BLaER1 (cell line): ENCODE results near the gene QSER1.

ENCODE experiments used
- H3K27ac ChIP-seq: shearing (Covaris generic); formaldehyde crosslinking; 2 replicates; pipeline ENCODE4 v1.8.1; 2022
- H3K27me3 ChIP-seq: shearing (Covaris generic); formaldehyde crosslinking; 2 replicates; pipeline ENCODE4 v1.8.1; 2022
- H3K36me3 ChIP-seq: shearing (Covaris generic); formaldehyde crosslinking; 2 replicates; pipeline ENCODE4 v1.8.1; 2022
- H3K4me1 ChIP-seq: shearing (Covaris generic); formaldehyde crosslinking; 2 replicates; pipeline ENCODE4 v1.8.1; 2022
- H3K4me2 ChIP-seq: shearing (Covaris generic); formaldehyde crosslinking; 2 replicates; pipeline ENCODE4 v1.8.1; 2022
- H3K4me3 ChIP-seq: shearing (Covaris generic); formaldehyde crosslinking; 2 replicates; pipeline ENCODE4 v1.8.1; 2022
- H3K9ac ChIP-seq: shearing (Covaris generic); formaldehyde crosslinking; 2 replicates; pipeline ENCODE4 v1.8.1; 2022
- H3K9me3 ChIP-seq: shearing (Covaris generic); formaldehyde crosslinking; 2 replicates; pipeline ENCODE4 v1.8.1; 2022
- H4K20me1 ChIP-seq: shearing (Covaris generic); formaldehyde crosslinking; 2 replicates; pipeline ENCODE4 v1.8.1; 2022
- Cebpa-rat ChIP-seq: shearing (Covaris generic); IDR thresholded peaks from 2 replicates; pipeline ENCODE4 v1.8.1; 2022

Gene QSER1

DNA sequence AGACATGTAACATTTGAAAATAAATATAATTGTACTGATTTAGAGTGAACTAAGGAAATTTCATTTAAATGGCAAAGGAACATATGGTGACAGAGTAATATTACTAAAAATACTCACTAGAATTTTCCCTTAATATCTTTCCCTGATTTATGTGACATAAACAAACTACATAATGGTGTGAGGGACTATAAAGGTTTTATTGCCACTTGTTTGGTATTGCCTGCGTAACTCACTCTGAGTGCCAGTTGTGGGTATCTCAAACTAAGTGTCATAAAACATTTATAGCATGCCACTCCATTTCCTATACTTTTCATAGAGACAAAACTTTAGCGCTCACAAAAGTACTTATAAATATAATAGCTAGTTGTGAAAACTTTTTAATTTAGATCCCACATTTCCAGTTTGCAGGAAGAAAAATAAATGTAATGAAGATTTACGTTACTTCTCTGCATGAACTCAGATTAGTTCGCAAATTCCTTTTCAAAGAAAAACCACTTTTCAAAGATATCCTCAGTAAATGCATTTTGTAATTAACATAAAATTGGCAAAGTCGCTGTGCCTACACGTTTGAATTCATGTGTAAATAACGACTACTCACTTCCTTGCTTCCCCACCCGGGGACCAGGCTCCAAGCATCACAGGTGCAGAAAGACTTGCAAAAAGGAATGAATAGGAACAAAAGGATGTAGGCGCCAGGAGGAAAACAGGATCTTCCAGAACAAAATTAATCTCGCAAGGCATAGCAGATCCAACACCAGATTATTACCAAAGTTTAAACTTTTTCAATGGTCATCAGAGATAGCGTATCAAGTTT is 1.6 kb upstream of the QSER1 start:
- no peak overlapping the region for H3K4me3 ChIP-seq
- peak overlapping the region; percentile 93 for H3K4me2 ChIP-seq
- peaks cover 28% of the 10 kb centered on the region for H3K4me1 ChIP-seq
- peak overlapping the region; percentile 97; the same call in 1 of the 2 replicates for H3K27ac ChIP-seq
- H3K9me3 ChIP-seq: peaks cover 15% of the 10 kb centered on the region
- peaks cover 17% of the 10 kb centered on the region for H4K20me1 ChIP-seq
- H3K9ac ChIP-seq: no peak overlapping the region
- no peaks in the 10 kb centered on the region for H3K27me3 ChIP-seq
- TF ChIP-seq Cebpa-rat: no peak
- H3K36me3 ChIP-seq: no peaks in the 10 kb centered on the region

GRCh38 chr11:32891657-32892354 is 805 bp upstream of the QSER1 start:
- Histone ChIP-seq H3K9me3 (peaks cover 15% of the 10 kb centered on the region), H3K4me1 (peaks cover 32% of the 10 kb centered on the region), H3K36me3 (no peaks in the 10 kb centered on the region), H3K27ac (peak overlapping the region; percentile 97), H4K20me1 (peaks cover 25% of the 10 kb centered on the region), H3K9ac (peak overlapping the region; percentile 94), H3K4me2 (peak overlapping the region; percentile 93), H3K4me3 (peak overlapping the region; percentile 94), H3K27me3 (no peaks in the 10 kb centered on the region)
- TF ChIP-seq Cebpa-rat: no peak

GRCh38 chr11:32893093-32893342 is 407 bp downstream of the QSER1 start:
- H3K4me1 ChIP-seq: peaks cover 32% of the 10 kb centered on the region
- H3K36me3 ChIP-seq: peaks cover 11% of the 10 kb centered on the region
- peaks cover 6% of the 10 kb centered on the region for H3K9me3 ChIP-seq
- no peaks in the 10 kb centered on the region for H3K27me3 ChIP-seq
- no peak for TF ChIP-seq Cebpa-rat
- H3K4me3 ChIP-seq: peak overlapping the region; percentile 94
- peak overlapping the region; percentile 80; the same call in 1 of the 2 replicates for H3K4me2 ChIP-seq
- peak overlapping the region; percentile 96 for H3K9ac ChIP-seq
- H3K27ac ChIP-seq: peak overlapping the region; percentile 95
- peaks cover 37% of the 10 kb centered on the region for H4K20me1 ChIP-seq

DNA sequence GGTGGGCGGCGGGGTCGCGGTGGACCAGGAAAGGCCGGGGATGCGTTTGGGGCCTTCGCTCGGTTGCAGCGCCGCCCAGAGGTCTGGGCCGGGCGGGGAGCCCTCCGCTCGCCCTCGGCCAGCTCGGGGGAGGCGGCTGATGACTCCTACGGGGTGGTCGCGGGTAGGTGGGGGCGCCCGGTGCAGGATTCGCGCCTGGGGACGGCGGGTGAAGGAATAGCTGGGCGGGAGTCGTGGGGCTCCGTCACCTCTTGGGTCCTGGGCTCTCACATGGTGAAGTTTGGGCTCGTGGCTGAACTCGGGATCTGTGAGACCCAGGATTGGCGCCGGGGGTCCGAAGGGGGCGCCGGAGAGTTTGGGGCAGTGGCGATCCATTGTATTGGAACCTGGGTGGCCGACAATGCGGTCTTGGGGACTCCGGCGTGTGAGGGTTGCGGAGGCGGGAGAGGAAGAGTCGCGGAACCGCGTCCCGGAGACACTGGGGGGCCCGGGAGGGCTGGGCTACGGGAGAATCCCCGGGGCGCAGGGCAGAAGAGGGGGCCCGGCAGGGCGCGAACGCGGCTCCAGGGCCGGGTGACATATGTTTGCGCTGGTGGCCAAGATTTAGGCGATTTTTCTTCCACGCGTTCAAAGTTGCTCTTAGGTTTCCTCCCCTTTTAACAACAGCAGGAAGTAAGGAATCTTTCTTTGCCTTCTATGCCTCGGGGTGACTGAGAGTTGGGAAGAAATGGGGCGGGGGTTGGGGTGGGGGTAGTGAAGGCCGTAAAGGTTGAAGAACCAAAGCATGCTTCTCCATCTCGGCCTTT is 935 bp downstream of the QSER1 start:
- Histone ChIP-seq H3K9me3 (peaks cover 1% of the 10 kb centered on the region), H3K4me3 (peak overlapping the region; percentile 94)

DNA sequence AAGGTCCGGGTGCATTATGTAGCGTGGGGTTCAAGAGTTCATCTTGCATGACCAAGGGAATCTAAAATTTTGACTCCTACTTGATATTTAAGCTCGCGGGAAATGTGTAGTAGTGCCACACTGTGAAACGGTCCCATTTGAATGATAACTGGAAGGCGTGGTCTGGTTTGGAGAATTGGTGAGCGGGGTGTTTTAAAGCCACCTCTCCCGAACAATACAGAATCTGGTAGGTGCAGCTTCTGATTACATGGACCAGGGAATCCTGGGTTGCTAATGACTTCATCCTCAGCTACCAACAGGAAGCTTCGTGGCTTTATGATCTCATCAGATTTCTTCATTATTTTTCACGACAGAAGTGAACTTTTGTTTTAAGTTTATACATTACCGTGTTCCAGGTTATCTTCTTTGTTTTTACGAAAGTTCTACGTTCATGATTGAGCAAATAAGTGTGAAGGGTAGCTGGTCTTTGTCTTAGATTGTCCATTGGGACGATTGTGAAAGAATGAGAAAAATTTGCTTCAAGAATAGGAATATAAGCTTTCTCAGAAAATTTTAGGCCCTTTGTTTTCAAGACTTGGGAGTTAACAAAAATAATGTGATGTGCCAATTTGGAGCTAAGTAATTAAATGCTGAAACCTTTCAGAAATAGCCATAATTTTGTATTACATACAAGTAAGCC is 1.7 kb downstream of the QSER1 start:
- H3K4me2 ChIP-seq: peak overlapping the region; percentile 80
- H3K9me3 ChIP-seq: no peaks in the 10 kb centered on the region
- H3K36me3 ChIP-seq: peaks cover 23% of the 10 kb centered on the region
- H4K20me1 ChIP-seq: peaks cover 50% of the 10 kb centered on the region
- no peak for TF ChIP-seq Cebpa-rat
- peak overlapping the region; percentile 94 for H3K4me3 ChIP-seq
- H3K27me3 ChIP-seq: no peaks in the 10 kb centered on the region
- H3K9ac ChIP-seq: peak overlapping the region; percentile 96
- H3K27ac ChIP-seq: peak overlapping the region; percentile 95
- peaks cover 32% of the 10 kb centered on the region for H3K4me1 ChIP-seq

More for the DNA sequence above, 935 bp downstream of the QSER1 start:
- Histone ChIP-seq H3K27me3 (no peaks in the 10 kb centered on the region), H3K4me1 (peaks cover 32% of the 10 kb centered on the region), H3K27ac (peak overlapping the region; percentile 95), H4K20me1 (peaks cover 42% of the 10 kb centered on the region), H3K36me3 (peaks cover 16% of the 10 kb centered on the region), H3K9ac (peak overlapping the region; percentile 96), H3K4me2 (peak overlapping the region; percentile 80)
- TF ChIP-seq Cebpa-rat: no peak

DNA sequence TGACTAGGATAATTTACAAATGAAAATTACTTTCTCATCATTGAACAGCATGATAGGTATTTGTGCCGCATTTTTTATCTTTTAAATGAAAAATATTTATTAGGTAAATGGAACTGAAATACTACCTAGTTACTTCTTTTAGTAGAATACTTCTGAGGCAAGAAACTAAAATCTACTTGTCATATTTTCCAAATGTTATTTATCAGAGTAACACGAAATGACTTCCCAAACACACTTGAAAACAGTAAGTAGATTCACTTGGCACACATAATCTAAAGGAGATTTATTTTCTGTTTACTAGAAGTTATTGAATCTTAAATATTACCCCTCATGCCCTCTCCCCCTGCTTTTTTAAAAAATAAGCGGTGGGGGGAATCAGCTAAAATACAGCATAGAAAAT is 2.3 kb downstream of the QSER1 start:
- Histone ChIP-seq H3K27ac (peak overlapping the region; percentile 95), H3K4me1 (peaks cover 32% of the 10 kb centered on the region), H3K9me3 (no peaks in the 10 kb centered on the region), H3K27me3 (no peaks in the 10 kb centered on the region), H3K9ac (peak overlapping the region; percentile 96), H3K36me3 (peaks cover 30% of the 10 kb centered on the region), H3K4me3 (peak overlapping the region; percentile 94), H3K4me2 (peak overlapping the region; percentile 80), H4K20me1 (peaks cover 56% of the 10 kb centered on the region)
- TF ChIP-seq Cebpa-rat: no peak

- Histone ChIP-seq H3K27me3 (no peaks in the 10 kb centered on the region), H3K4me3 (peak overlapping the region; percentile 94), H3K9me3 (no peaks in the 10 kb centered on the region), H3K9ac (peak overlapping the region; percentile 96; the same call in 1 of the 2 replicates), H3K36me3 (peaks cover 35% of the 10 kb centered on the region), H3K4me1 (peaks cover 32% of the 10 kb centered on the region), H4K20me1 (peaks cover 62% of the 10 kb centered on the region), H3K4me2 (peak overlapping the region; percentile 80), H3K27ac (peak overlapping the region; percentile 95; the same call in 1 of the 2 replicates)
- no peak for TF ChIP-seq Cebpa-rat
These were observed 2.9 kb downstream of the QSER1 start for GRCh38 chr11:32895471-32895870.

GRCh38 chr11:32897103-32897502 is 4.5 kb downstream of the QSER1 start:
- H3K27ac ChIP-seq: no peak overlapping the region
- H3K4me2 ChIP-seq: no peak overlapping the region
- no peak overlapping the region for H3K4me3 ChIP-seq
- peaks cover 48% of the 10 kb centered on the region for H3K36me3 ChIP-seq
- no peaks in the 10 kb centered on the region for H3K9me3 ChIP-seq
- H3K4me1 ChIP-seq: peaks cover 21% of the 10 kb centered on the region
- peaks cover 78% of the 10 kb centered on the region for H4K20me1 ChIP-seq
- no peak overlapping the region for H3K9ac ChIP-seq
- H3K27me3 ChIP-seq: no peaks in the 10 kb centered on the region
- TF ChIP-seq Cebpa-rat: no peak

DNA sequence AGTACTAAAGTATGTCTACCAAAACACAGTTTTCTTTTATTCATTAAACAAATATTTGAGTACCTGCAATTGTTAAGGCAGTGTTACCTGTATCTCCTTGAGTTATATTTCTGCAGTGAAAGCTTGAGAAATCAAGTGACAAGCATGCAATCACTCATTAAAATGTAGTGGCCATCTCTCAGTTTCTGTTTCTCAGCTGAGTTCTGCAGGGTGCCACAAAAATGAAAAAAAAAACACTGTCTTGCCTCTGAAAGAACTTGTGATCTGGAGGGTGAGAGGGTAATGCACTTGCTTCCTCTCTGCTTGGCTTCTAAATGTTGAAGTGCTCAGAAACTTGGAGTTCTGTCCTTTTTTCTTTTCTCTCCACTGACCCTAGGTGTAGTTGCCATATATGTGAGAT is 6.8 kb downstream of the QSER1 start:
- no peak overlapping the region for H3K4me2 ChIP-seq
- H3K27me3 ChIP-seq: no peaks in the 10 kb centered on the region
- no peaks in the 10 kb centered on the region for H3K9me3 ChIP-seq
- no peak overlapping the region for H3K9ac ChIP-seq
- no peak for TF ChIP-seq Cebpa-rat
- H3K4me3 ChIP-seq: no peak overlapping the region
- H3K4me1 ChIP-seq: peaks cover 20% of the 10 kb centered on the region
- H4K20me1 ChIP-seq: peaks cover 98% of the 10 kb centered on the region
- H3K27ac ChIP-seq: no peak overlapping the region
- peaks cover 69% of the 10 kb centered on the region for H3K36me3 ChIP-seq
